ENCODE results near the gene ALG14.

GRCh38 chr1:95023399-95024043 is 49.2 kb downstream of the ALG14 start:
- no peak for TF ChIP-seq CTCF (IDR thresholded peaks at IDR 0.05)
- TF ChIP-seq POLR2A (IDR thresholded peaks at IDR 0.05), result no peak
- no peak for TF ChIP-seq EP300 (IDR thresholded peaks at IDR 0.05)

Data from upper lobe of left lung (tissue), 4 donors.